ENCODE results near the gene XPO6.

The XPO6 gene

GRCh38 chr16:28058839-28059589 is 152.8 kb downstream of the XPO6 start:
- no peak for DNase-seq

GRCh38 chr16:28057949-28058348 is 153.8 kb downstream of the XPO6 start:
- DNase-seq, result no peak

DNA sequence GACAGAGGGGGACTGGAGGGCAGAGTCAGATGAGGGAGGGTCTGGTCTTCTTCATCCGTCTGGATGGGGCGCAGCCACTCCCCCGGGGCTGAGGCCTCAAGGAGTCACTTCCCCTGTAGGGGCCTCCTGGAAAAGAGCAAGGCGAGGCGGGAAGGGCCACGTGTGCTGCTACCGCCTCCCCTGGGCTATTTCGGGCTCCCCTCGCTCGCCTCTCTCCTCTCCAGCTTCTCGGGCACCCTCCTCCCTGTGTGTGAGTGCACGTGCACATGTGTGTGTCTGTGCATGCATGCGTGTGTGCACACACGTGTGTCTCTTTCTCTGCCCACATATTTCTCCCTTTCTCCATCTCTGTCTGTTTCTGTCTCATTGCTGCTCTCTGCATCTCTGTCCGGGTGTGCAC is 158.3 kb downstream of the XPO6 start:
- no peak for DNase-seq

DNA sequence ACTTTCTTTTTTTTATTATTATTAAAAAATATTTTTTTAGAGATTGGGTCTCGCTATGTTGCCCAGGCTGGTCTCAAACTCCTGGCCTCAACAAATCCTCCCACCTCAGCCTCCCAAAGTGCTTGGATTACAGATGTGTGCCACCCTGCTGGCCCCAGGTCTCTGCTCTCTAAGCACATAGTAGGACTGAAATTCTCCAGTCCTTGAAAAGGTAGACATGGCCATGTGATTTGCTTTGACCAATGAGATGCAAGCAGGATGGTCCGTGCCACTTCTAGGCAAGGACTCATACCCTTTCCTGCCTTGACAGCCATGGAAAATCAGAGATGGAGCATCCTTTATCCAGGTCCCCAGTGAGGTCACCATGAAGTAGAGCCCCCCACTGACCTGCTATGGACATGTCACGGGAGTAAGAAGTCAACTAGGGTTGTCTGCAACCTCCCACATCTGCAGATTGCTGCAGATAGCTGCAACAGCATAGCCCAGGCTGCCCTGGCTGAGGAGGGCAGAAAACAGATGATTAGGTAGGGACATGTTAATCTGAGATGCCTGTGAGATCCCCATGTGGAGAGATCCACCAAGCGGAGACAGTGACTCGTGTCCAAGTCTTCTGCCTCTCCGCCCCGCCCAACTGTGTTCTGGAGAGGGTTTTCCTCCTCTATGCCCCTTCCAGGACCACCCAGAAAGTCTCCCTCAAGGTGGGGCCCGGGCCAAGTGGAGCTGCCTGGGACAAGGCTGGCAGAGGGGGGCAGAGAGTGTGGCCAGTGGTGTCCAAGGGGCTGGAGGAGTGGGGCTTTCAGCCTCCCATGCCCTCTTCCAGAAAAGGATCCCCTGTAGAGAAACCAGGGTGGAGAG is 159.3 kb downstream of the XPO6 start:
- no peak for DNase-seq

- DNase-seq, result no peak
Measured at GRCh38 chr16:28051486-28051885, 160.3 kb downstream of the XPO6 start.

Measured in activated effector memory CD4-positive, alpha-beta T cell treated with anti-CD3 and anti-CD28 coated beads, Interleukin-2, amount 50 U/mL, for 16 hours (primary cell).